HG03469 (cell line): ENCODE results near the gene VWA7.

Experiments
- ATAC-seq: cut with Tn5 transposase; IDR thresholded peaks from one replicate; pipeline ENCODE4 v1.9.1; 2021; ENCODE audit warnings: mild to moderate bottlenecking, moderate library complexity, moderate number of reproducible peaks; ENCODE audit not compliant: unreplicated experiment

VWA7 gene

DNA sequence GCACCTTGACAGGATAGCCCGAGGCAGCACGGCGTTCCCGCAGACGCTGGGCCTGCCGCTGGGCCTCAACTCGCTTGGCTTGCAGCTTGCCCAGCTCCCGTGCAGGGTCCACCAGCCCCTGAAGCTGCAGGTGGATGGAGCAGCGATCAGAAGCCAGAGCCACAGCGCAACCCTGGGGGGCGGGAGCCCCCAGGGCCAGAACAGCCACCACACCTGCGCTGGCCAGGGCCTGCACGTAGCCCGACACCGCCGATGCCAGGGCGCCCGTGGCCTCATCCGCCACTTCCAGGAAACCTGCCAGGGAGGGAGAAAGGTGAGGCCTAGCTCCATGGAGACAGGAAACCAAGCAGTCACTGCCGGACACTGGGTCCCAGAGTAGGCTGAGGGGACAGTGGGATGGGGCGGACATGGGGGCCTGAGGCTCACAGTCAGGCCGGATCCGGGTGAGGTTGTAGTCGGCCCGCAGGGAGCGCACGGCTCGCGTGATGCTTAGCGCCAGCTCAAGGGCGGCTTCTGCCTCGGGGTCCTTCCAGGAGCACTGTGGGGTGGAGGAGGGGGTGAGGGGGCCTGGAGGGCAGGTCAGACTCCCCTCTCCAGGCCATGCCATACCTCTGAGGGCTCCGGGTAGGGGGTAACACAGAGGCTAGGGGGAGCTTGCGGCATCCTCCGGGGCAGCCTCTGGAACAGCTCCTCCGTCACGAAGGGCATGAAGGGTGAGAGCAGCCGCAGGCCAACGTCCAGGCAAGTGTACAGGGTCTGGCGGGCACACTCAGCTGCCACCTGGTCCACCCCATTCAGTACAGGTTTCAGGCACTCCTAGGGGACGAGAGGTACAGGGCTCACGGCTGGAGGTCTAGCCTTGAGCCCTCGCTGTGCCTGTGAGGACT lies 2.1 kb upstream of the VWA7 start:
- no peak for ATAC-seq

DNA sequence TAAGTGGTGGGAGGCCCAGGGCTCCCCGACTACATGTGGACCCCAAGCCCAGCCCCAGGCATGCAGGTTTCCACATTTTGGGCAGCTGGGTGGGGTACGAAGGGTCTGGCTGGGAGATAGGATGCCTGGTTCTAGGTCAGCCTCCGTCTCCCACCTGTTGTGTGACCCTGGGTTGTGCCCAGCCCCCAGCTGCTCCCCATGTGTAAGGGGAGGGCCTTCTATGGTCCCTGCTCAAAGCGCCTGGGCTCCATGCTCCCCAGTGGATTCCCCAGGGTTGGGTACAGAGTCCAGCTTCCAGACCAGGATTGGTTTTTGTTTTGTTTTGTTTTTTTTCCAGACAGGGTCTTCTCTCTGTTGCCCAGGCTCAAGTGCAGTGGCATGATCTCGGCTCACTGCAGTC lies 1.1 kb upstream of the VWA7 start:
- ATAC-seq, result no peak

DNA sequence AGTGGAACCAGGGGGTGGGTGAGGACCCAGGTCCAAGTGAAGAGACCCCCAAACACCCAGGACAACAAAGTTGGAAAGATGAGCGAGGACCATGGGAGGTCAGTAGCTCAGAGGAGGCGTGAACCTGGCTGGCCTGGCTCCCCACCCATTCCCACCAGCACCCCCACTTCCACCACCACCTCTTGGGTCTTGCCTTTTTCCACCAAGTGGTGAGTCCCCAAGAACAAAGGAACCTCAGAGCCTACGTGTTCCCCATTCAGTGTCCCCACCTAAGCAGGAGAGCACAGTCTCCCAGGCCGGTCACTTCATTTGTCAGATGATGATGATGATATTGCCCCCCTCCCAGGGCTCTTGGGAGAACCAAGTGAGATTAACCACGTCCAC lies 531 bp upstream of the VWA7 start:
- no peak for ATAC-seq

DNA sequence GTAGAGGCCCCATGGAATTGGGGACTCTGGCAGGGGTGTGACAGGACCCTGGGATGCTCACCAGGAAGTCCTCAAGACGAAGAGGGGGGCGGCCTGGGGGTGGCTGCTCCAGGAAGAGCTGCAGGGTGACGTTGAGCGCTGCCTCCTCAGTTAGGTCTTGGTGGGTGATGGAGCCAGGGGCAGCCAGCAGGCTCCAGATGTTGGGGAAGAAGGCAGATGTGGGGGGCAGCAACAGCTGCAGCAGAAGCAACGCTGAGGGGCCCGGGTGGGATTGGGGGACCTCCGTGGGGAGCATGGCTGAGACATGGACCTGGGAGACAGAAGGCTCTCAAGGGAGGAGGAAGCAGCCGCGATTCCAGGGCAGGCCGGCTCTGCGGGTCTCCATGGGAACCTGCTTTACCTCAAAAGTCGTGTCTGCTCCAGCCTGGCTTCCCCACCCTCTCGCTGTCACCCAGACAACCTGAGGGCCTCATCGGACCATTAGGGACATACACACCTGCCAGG lies 591 bp downstream of the VWA7 start:
- ATAC-seq, result no peak

DNA sequence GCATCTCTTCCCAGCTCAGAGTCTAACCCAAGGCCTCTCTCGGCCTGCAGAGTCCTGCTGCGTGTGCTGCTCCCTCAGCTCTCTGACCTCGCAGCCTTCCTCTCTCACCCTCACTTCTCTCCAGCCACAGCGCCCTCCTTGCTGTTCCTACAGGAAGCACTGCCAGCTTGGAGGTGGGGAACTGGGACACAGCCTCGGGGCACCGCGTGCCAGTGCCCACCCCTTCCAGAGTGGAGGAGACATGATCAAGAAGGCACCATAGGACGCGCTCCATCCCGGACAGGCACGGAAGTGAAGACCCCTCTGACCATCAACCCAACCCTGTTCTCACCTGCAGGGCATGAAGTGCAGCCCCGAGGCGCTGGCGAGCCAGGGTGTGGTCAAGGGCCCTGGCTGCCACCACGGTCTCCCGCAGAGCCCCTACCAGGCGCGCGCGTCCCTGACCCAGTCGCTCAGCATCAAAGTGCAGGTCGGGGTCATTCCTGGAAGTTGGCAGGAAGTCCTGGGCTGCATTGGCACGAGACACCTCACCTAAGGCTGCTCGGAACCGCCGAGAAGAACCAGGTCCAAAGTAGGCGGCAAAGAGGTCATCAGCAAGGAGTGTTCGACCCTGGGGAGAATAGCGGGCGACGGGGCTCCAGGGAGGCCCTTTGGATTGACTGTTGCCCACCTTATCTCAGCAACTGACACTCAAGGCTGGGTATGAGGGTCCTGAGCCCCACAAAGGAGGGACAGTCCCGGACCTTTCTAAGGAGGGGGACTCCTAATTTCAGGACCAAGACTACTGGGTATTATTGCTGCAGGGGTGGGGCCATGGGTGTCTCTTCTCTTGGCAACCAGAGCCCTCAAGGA lies 1.3 kb downstream of the VWA7 start:
- ATAC-seq, result no peak

DNA sequence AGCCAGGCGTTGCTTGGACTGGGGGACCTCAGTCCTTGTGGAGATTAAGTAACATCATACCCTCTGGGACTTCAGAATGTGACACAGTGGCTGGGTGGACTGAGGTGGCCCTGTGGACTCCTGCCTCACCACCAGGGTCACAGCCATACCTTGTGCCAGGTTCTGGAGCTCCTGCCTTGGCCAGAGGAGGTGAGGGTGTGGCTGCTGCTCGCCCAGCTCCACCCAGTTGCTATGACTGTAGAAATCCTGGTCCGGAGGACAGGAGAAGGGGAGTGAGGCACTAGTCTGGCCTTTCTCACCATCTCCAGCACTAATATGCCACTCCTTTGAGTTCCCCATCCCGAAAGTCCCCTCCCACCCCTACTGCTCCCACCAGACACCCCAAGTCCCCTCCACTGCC lies 1.9 kb downstream of the VWA7 start:
- ATAC-seq, result no peak

DNA sequence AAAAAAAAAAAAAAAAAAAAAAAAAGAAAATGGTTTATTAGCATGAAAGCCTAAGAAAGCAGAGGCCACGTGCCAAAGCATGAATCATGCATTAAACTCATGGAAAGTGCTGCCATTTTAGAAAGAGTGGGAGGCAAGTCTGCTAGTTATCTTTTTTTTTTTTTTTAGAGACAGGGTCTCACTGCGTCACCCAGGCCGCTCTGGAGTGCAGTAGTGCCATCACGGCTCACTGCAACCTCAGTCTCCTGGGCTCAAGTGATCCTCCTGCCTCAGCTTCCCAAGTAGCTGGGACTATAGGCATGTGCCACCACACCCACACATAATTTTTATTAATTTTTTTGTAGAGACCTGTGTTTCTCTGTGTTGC lies 5.2 kb downstream of the VWA7 start:
- no peak for ATAC-seq

DNA sequence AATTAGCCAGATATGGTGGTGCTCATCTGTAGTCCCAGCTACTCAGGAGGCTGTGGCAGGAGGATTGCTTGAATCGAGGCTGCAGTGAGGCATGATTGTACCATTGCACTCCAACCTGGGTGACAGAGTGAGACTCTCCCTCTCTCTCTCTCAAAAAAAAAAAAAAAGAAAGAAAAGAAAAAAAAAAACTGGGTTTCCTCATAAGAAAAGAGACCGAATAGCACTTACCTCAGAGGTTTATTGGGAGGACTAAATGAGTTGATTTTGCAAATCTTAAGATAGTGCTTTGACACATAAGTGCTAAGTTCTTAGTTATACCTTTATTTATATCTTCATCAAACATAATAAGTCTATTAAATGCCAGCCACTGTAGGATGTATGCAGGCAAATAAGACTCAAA lies 6.3 kb downstream of the VWA7 start:
- no peak for ATAC-seq

DNA sequence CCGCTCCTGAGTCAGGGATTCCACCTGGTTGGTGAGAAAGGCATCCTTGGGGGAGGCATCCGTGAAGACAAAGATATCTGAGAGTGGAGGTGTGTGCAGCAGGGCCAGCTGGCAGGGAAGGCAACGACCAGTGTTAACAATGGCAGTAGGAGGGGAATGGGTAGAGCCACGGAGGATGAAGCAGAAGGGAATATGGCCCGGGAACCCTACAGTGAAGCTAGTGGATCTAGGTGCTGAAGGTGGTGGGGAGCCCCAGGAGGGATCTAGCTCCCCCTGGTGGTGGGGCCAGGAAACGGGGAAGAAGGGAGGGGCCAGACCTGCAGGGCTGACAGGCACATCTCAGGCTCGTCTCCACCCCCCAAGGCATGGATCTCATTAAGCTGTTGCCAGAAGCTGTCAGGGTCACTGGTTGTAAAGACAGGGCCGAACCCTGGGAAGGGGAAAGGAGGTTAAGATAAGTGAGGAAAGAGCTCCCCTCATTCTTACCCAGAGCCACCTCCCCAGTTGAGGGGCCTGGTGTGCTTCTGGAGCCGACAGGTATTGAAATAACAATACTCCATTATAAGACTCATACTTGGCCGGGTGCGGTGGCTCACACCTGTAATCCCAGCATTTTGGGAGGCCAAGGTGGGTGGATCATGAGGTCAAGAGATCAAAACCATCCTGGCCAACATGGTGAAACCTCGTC lies 7.3 kb downstream of the VWA7 start:
- no peak for ATAC-seq

DNA sequence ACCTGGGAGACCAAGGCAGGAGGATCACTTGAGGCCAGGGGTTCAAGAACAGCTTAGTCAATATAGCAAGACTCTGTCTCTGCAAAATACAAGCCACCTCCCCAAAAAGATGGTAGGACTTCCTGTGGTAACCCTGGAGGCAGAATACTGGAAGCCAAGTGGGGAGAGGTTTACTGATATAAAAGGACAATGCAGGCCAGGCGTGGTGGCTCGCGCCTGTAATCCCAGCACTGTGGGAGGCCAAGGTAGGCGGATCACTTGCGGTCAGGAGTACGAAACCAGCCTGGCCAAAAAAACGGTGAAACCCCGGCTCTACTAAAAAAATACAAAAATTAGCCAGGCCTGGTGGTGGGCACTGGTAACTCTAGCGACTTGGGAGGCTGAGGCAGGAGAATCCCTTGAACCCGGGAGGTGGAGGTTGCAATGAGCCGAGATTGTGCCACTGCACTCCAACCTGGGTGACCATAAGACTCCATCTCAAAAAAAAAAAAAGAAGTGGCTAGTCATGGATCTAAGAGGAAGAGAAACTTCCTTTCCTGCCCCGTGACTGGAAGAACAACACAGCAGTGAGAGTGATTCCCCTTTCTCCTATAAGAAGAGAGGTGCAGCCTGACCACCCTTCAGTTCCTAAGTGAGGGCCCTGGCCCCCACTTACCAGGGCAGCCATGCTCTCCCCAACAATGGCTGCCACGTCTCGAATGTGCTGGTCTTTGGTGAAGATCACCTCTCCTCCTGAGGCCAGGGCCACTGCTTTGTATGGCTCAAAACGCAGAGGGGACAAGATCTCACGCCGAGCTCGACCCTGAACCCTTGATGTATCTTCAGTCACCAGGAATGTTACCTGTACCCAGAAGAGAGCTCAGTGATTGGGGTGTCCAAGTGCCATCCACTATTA lies 8.5 kb downstream of the VWA7 start:
- no peak for ATAC-seq

DNA sequence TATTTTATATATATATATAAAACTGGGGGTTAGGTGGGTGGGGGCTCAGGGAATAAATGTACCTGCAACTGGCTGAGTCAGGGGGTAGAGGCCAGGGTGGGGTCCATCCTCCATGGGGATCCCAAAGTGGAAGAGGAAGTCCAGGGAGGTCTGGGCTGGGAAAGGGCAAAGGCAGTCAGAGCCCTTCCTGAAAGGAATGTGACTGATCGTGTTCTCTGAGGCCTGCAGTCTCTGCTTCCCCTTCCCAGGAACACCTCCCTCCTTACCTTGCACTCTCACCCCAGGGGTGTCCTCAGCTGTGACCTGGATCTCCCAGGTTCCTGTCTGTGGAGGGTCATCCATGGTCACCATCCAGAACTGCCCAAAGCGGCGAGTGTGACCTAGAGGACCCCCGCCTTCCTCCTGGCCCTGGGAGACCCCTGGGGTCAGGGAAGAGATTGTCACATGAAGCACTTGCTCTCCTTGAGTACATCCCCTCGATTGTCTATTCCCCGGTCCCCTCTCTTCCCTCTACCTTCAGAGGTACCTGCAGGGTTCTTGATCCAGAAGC lies 10.0 kb downstream of the VWA7 start:
- ATAC-seq, result no peak

DNA sequence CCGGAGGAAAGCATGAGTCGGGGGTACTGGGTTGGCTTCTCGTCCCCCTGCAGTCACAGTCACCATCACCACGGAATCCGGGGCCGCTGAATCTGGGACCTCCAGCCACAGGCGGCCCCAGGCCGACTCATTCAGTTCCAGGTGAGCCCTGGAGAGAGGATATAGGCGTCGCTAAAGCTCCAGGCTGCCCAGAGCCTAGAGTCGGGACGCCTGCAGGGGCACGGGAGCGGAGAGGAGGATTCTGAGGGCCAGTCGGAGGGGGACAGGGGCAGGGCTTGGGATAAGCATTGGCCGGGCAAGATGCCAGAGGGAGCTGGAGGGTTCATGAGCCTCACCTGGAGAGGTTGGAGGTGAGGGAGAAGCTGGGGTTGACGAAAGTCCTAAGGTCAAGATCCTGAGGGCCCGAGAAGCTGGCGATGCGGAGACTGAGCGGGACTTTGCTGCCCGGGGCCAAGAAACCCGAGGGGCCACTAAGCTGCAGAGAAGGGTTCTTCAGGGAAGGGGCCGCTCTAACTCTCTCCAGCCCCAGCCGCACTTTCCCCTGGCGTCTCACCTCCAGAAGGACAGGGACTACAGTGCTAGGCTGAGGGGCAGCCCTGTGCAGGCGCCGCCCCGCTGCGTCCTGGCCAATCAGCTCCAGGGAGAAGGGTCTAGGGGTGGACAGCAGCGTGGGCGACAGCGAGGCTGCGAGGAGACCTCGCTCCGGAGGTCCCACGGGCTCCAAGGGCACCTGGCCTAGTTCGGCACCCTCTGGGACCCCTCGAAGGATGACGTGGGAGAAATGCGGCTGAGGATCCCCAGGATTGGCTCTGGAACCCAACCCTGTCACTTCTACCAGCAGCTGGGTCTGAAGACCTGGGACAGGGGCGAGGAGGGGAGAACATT lies 11.0 kb downstream of the VWA7 start:
- ATAC-seq, result no peak

DNA sequence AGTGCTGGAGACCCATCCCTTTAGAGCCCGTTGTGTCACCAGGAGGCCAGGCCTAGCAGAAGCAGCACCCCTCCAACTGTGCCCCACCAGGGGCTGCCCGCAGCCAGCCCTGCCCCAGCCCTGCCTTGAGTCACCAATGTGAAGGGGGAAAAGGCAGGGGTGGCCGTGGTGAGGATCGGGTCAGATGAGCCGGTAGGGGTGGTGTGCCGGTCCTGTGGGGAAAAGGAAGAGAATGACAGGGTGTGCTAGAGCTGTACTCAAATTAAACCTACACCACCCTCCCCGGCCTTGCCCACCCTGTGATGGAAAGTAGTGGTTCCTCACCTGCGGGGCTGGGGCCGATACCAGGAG lies 11.6 kb downstream of the VWA7 start:
- no peak for ATAC-seq

DNA sequence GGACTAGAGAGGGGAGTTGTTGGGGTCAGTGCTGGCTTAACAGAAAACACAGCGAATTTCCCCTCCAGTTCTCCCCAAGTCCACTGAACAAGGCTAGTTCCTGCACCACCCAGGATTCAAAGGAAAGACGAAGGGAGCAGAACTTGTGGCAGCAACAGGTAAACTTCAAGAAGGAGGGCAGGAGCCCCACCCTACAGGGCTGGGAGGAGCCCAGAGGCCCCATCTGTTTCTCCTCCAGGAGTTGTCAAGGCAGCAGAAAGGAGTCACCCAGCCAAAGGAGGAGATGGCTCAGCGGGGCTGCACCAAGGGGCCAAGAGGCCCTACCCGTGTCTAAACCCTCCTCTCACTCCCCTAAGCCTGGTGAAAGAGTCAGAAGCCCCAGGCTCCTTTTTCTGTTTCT lies 12.9 kb downstream of the VWA7 start:
- ATAC-seq, result no peak

DNA sequence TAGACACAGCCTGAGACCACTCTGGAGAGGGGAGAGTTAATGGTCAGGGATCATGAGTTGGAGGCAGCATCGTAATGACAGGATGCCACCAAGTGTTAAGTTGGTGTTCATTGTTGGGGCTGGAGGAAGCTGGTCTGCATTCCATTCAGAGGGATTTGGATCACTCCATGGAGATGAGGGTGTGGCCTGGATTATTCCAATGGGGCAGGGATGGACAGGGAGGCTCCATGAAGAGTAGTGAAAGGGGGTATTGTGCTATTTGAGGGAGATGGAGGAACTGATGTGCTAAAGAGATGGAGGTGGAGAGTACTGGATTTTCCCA lies 13.5 kb downstream of the VWA7 start:
- no peak for ATAC-seq

DNA sequence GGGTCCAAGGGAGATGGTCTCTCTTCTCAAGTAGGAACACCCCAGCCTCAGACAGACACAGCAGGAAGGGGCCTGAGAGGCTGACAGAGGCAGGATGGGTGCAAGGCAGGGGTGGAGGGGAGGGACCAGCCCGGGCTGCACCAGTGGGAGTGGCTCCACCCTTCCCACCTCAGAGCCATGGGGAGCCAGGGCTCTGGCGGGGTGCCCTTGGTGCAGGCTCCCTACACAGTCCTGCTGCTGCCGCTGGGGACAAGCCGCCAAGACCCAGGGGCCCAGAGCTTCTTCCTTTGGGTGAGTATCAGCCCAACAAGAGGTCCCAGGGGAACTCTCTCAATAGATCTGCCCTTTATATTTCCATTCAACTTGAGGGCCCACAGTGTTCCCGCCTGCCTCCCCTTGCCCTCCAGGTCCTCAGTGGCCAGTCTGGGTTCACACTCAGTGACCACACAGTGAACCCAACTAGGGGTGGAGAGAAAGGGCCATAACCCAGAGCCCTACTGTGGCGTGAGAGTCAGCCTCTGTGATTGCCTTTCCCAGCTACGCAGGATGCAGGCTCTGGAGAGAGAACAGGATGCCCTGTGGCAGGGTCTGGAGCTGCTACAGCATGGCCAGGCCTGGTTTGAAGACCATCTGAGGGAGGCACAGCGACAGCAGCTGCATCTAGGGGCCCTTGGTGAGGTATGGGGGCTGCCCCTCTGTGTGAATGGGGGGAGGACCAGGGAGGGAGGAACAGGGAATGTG lies 14.1 kb downstream of the VWA7 start:
- ATAC-seq, result no peak

DNA sequence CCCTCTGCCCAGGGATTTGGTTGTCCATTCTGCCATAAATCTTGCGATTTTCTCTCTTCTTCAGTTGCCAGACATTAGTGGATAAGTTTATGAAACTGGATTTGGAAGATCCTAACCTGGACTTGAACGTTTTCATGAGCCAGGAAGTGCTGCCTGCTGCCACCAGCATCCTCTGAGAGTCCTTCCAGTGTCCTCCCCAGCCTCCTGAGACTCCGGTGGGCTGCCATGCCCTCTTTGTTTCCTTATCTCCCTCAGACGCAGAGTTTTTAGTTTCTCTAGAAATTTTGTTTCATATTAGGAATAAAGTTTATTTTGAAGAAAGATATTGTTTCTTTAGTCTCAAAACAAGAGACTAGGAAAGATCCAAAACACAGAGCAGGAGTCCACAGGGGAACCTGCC lies 14.8 kb downstream of the VWA7 start, which contains the start of gene SAPCD1:
Gene SAPCD1 (plus strand): TSS at position 301 of the 400 bp plus-strand sequence. CDS start 399 bp downstream, outside the sequence.
- ATAC-seq, result no peak

DNA sequence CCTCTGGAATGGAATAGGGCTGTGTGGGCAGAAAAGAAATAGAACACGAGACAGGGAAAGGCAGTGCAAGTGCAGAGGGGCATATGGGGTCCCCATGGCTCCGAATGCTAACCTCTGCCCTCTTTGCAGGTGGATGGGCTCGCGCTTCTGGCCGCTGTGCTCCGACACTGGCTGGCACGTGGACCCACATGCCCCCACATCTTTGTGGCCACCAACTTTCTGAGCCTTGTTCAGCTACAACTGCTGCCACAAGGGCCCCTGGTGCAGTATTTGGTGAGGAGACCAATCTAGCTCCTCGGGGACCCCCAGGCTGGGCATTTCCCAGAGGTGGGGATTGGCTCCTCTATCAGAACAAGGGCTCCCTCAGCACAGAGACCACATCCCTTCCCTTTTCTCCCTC lies 15.8 kb downstream of the VWA7 start:
- no peak for ATAC-seq

DNA sequence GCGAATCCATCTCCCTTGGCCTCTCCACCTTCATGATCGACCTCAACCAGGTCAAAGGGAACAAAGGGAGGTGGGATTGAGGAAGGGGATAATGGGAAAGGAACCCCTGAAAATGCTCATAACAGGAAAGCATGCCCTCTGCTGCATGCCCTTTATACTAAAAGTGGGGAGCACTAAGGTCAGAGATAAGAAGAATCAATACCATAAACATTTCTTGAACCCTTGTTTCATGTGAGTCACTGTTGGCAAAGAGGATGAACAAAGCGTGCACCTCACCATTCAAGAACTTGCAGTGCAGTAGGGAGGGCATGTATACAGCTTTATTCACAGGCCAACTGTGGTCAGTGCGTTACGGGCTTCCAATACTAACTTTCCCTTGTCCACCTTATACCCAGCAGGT lies 16.3 kb downstream of the VWA7 start:
- ATAC-seq, result no peak
